Right hindlimb (tissue), 1 donor: ENCODE data around the gene MKLN1.
A peak's percentile ranks its signal among the peaks of the same experiment; 100 is the strongest.
"Not testable (repeated sequence)": the region's sequence is repeated elsewhere in the genome, so short reads cannot be mapped to it uniquely, and the experiment has no call there.

Experiments
- DNase-seq: peaks from one replicate; pipeline ENCODE4 v3.0.0-alpha.2; 2018

MKLN1 gene

GRCh38 chr7:131327626-131328376, at the start of gene MKLN1:
Gene MKLN1 (plus strand): TSS chr7:131327876. CDS start chr7:131327900, 24 bp downstream.
- DNase-seq: peak; percentile 93

GRCh38 chr7:131279044-131279443, 48.6 kb upstream of the MKLN1 start:
- DNase-seq: no peak

GRCh38 chr7:131281266-131282048, 46.2 kb upstream of the MKLN1 start:
- no peak for DNase-seq

- peak; percentile 27 for DNase-seq
These were observed 42.8 kb upstream of the MKLN1 start for GRCh38 chr7:131284702-131285419.

- DNase-seq: peak; percentile 31
These were observed 42.1 kb upstream of the MKLN1 start for GRCh38 chr7:131285556-131285955.

GRCh38 chr7:131288450-131288849, 39.2 kb upstream of the MKLN1 start:
- DNase-seq: no peak

GRCh38 chr7:131289051-131289450, 38.6 kb upstream of the MKLN1 start:
- DNase-seq: no peak

GRCh38 chr7:131292141-131292905, 35.4 kb upstream of the MKLN1 start:
- DNase-seq: no peak

GRCh38 chr7:131293018-131293417, 34.7 kb upstream of the MKLN1 start:
- DNase-seq: no peak

- no peak for DNase-seq
These were observed 33.1 kb upstream of the MKLN1 start for GRCh38 chr7:131294553-131294952.

GRCh38 chr7:131298608-131298992, 29.1 kb upstream of the MKLN1 start:
- no peak for DNase-seq

GRCh38 chr7:131299074-131299473, 28.6 kb upstream of the MKLN1 start:
- DNase-seq: no peak

- DNase-seq: no peak
These were observed 27.6 kb upstream of the MKLN1 start for GRCh38 chr7:131300078-131300477.

GRCh38 chr7:131300572-131301466, 26.9 kb upstream of the MKLN1 start:
- DNase-seq: no peak

- no peak for DNase-seq
These were observed 25.2 kb upstream of the MKLN1 start for GRCh38 chr7:131302446-131302845.

GRCh38 chr7:131302876-131303707, 24.6 kb upstream of the MKLN1 start:
- DNase-seq: no peak

GRCh38 chr7:131305152-131305551, 22.5 kb upstream of the MKLN1 start:
- DNase-seq: no peak

- DNase-seq: not testable (repeated sequence)
These were observed 21.6 kb upstream of the MKLN1 start for GRCh38 chr7:131306041-131306440.

- DNase-seq: no peak
These were observed 20.9 kb upstream of the MKLN1 start for GRCh38 chr7:131306777-131307176.

- DNase-seq: no peak
These were observed 20.0 kb upstream of the MKLN1 start for GRCh38 chr7:131307627-131308026.

GRCh38 chr7:131312838-131313237, 14.8 kb upstream of the MKLN1 start:
- no peak for DNase-seq
